ENCODE measurements around the gene MOGAT1.

The MOGAT1 gene

DNA sequence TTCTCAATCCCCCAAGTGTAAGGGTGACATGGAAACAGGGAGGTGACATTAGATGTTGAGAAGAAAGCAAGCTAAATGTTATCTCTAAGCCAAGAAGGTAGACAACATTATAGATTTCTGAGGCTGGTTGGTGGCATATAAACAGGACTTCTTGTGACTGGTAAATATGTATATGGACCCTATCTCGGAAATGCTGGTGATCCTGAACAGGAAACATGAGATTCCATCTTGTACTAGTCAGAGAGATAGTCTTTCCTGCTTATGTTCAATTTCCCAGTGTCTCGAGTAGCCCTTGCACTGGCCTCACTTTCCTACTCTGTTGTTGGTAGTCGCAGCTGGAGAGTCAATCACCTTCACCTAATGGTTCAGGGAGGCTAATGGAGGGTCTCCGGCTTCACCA, 26.8 kb downstream of the MOGAT1 start:
- TF ChIP-seq, protein P1, sequence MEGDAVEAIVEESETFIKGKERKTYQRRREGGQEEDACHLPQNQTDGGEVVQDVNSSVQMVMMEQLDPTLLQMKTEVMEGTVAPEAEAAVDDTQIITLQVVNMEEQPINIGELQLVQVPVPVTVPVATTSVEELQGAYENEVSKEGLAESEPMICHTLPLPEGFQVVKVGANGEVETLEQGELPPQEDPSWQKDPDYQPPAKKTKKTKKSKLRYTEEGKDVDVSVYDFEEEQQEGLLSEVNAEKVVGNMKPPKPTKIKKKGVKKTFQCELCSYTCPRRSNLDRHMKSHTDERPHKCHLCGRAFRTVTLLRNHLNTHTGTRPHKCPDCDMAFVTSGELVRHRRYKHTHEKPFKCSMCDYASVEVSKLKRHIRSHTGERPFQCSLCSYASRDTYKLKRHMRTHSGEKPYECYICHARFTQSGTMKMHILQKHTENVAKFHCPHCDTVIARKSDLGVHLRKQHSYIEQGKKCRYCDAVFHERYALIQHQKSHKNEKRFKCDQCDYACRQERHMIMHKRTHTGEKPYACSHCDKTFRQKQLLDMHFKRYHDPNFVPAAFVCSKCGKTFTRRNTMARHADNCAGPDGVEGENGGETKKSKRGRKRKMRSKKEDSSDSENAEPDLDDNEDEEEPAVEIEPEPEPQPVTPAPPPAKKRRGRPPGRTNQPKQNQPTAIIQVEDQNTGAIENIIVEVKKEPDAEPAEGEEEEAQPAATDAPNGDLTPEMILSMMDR (IDR thresholded peaks at IDR 0.05; ENCODE audit: low read depth, low read length, missing control alignments), result no peak
- DNase-seq (ENCODE audit: extremely low read depth, low read depth), result no peak
- no peak overlapping the region for H3K4me3 ChIP-seq (replicated peaks; ENCODE audit: low read depth, low read length)

DNA sequence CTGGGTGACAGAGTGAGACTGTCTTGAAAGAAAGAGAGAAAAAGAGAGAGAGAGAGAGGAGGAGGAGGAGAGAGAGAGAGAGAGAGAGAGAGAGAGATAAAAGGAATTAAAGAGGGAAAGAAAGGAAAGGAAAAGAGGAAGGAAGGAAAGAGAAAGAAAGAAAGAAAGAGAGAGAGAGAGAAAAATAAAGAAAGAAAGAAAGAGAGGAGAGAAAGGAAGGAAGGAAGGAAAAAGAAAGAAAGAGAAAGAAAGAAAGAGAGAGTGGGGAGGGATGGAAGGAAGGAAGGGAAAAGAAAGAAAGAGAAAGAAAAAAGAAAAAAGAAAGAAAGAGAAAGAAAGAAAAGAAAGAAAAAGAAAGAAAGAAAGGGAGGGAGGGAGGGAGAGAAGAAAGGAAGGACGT, 29.8 kb downstream of the MOGAT1 start:
- H3K4me3 ChIP-seq (replicated peaks; ENCODE audit: low read depth, low read length), result no peak overlapping the region
- TF ChIP-seq, protein P1 (IDR thresholded peaks at IDR 0.05; ENCODE audit: low read depth, low read length, missing control alignments), result no peak
- no peak for DNase-seq (ENCODE audit: extremely low read depth, low read depth)

DNA sequence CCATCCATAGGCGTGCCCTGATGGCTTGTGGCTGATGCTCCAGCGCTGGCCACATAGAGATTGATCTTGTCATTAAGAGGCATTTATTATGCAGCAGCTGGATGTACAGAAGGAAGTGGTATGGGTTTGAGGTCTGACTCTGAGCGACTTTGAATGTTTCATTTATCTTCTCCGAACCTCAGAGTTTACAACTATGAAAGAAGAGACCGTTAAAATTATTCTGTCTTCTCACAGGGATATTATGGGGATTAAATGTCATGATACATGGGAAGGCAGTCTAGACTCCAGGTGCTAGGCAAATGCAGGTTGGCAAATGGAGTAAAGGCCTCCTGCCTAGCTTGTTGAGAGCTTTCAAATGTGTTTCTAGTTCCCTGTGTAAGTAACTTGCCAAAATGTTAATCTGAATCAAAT, 30.3 kb downstream of the MOGAT1 start:
- H3K4me3 ChIP-seq (replicated peaks; ENCODE audit: low read depth, low read length), result no peak overlapping the region
- DNase-seq (ENCODE audit: extremely low read depth, low read depth), result no peak
- TF ChIP-seq, protein P1 (IDR thresholded peaks at IDR 0.05; ENCODE audit: low read depth, low read length, missing control alignments), result no peak

DNA sequence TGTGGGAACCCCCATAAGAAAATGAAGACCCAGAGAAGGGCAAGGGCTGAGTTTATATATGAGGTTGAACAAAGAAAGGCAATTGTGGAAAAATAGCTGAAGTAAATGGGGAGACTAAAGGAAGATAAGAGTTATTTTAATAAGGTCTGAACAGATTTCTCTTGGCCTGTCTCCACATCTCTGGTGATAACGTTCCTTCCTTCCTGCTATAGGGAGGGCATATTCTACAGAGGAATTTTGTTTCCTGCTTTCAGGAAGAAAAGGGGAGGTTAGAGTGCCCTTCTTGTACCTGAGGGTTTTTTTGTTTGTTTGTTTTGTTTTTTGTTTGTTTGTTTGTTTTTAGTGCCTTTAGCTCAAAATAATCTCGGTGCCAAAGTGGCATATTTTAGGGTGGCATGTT, 31.6 kb downstream of the MOGAT1 start:
- DNase-seq (ENCODE audit: extremely low read depth, low read depth), result no peak
- TF ChIP-seq, protein P1 (IDR thresholded peaks at IDR 0.05; ENCODE audit: low read depth, low read length, missing control alignments), result no peak

DNA sequence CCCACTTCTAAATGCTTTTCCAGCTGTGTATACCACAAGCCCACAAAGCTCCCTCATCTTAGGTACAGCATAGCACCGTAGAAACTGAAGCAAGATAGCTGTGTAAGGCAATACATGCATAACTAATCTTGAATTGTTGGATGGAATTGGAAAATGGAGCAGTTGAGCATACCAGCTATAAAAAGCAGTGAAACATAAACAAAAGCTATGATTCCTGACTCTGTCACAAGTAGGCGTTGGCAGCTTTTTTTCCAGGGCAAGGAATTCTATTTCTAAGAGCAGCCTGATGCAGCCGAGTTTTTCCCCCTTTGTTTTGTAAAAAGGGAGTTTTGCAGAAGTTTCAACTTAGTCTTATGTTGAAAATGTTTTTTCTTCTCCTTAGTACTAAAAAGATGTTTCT, 32.4 kb downstream of the MOGAT1 start:
- no peak overlapping the region for H3K4me3 ChIP-seq (replicated peaks; ENCODE audit: low read depth, low read length)
- TF ChIP-seq, protein P1 (IDR thresholded peaks at IDR 0.05; ENCODE audit: low read depth, low read length, missing control alignments), result no peak
- no peak for DNase-seq (ENCODE audit: extremely low read depth, low read depth)

More for the DNA sequence above, 31.6 kb downstream of the MOGAT1 start:
- H3K4me3 ChIP-seq (replicated peaks; ENCODE audit: low read depth, low read length), result no peak overlapping the region

DNA sequence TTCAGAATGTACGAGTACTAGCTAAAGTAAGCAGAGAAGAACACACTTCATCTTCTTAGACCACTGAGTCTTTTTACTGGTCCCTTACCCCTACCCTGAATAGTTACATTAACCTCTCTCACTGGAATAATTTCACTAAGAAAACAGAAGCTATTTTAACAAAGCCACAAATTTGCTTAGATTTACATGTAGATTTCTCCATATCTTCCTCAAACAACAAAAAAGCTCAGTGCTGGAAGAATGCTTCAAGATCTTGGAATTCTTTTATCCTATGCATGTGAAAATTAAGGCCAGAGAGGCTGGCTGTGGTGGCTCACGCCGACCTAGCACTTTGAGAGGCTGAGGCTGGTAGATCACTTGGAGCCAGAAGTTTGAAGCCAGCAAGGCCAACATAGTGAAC, 35.2 kb downstream of the MOGAT1 start:
- no peak for DNase-seq (ENCODE audit: extremely low read depth, low read depth)
- TF ChIP-seq, protein P1 (IDR thresholded peaks at IDR 0.05; ENCODE audit: low read depth, low read length, missing control alignments), result no peak
- no peak overlapping the region for H3K4me3 ChIP-seq (replicated peaks; ENCODE audit: low read depth, low read length)

DNA sequence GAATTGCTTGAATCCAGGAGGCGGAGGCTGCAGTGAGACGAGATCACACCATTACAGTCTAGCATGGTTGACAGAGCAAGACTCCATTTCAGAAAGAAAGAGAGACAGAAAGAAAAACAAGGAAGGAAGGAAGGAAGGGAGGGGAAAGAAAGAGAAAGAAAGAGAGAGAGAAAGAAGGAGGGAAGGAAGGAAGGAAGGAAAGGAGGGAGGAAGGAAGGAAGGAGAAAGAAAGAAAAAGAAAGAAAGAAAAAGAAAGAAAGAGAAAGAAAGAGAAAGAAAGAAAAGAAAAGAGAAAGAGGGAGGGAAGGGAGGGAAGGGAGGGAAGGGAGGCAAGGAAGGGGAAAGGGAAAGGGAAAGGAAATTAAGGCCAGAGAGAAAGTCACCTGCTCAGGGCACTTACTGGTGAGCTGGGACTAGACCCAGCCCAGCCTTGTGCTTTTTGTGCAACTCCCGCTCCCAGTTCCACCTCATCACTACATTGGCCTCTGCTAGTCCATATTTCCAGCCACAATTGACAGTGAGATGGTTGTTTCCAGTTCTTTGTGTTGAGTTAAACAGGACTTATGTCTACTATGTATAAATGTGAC, 35.7 kb downstream of the MOGAT1 start:
- DNase-seq (ENCODE audit: extremely low read depth, low read depth), result no peak
- TF ChIP-seq, protein P1 (IDR thresholded peaks at IDR 0.05; ENCODE audit: low read depth, low read length, missing control alignments), result no peak
- H3K4me3 ChIP-seq (replicated peaks; ENCODE audit: low read depth, low read length), result no peak overlapping the region
